HepG2 (cell line): ENCODE results near the gene ADSS1. TPM values are rescaled to one million over a fixed set of nuclear protein-coding genes. Genes with fewer than 3 reads are reported as not detected.

ENCODE experiments used
- BCL6 ChIP-seq: IDR thresholded peaks from 2 replicates; pipeline ENCODE4 v1.6.1; 2016; ENCODE audit warnings: missing genetic modification reagents, missing compliant biosample characterization
- ERF ChIP-seq: IDR thresholded peaks from 2 replicates; pipeline ENCODE4 v1.6.1; 2018; ENCODE audit warnings: missing biosample characterization, missing genetic modification reagents
- FOXC1 ChIP-seq: sonication (generic); formaldehyde crosslinking; IDR thresholded peaks from 2 replicates; pipeline ENCODE4 v1.8.0; 2022; ENCODE audit warnings: mild to moderate bottlenecking, missing genetic modification reagents, borderline replicate concordance
- HOXA3 ChIP-seq: sonication (generic); formaldehyde crosslinking; IDR thresholded peaks from 2 replicates; pipeline ENCODE4 v1.5.0; 2020; ENCODE audit warnings: missing genetic modification reagents
- HOXA7 ChIP-seq: sonication (generic); formaldehyde crosslinking; IDR thresholded peaks from 2 replicates; pipeline ENCODE4 v1.8.1; 2022; ENCODE audit warnings: mild to moderate bottlenecking, missing genetic modification reagents, moderate library complexity
- MXI1 ChIP-seq: IDR thresholded peaks from 3 replicates; pipeline ENCODE4 v1.6.1; 2012; ENCODE audit warnings: low read depth, low read length, inconsistent platforms, borderline replicate concordance
- NR1H2 ChIP-seq: sonication (generic); formaldehyde crosslinking; IDR thresholded peaks from 2 replicates; pipeline ENCODE4 v1.8.1; 2022; ENCODE audit warnings: low read depth, missing genetic modification reagents, borderline replicate concordance
- RXRB ChIP-seq: IDR thresholded peaks from 2 replicates; pipeline ENCODE4 v1.6.1; 2016; ENCODE audit warnings: borderline replicate concordance, missing genetic modification reagents, missing compliant biosample characterization
- SAP130 ChIP-seq: IDR thresholded peaks from 2 replicates; pipeline ENCODE4 v1.6.1; 2016; ENCODE audit warnings: low read depth
- SOX6 ChIP-seq, 2 experiments: fragments of 450-650 bp in 1 of 2; sonication (generic) in 1 of 2; formaldehyde crosslinking in 1 of 2; IDR thresholded peaks; 2 replicates each; pipeline versions ENCODE4 v1.4.0 to v1.6.1; 2017 to 2020; ENCODE audit warnings: antibody characterized with exemption in 1 of 2, mild to moderate bottlenecking in 1 of 2, missing genetic modification reagents in 1 of 2
- ZBTB10 ChIP-seq: sonication (generic); formaldehyde crosslinking; IDR thresholded peaks from 2 replicates; pipeline ENCODE4 v1.4.0; 2020; ENCODE audit warnings: missing genetic modification reagents, borderline replicate concordance
- ZBTB21 ChIP-seq: sonication (generic); formaldehyde crosslinking; IDR thresholded peaks from 2 replicates; pipeline ENCODE4 v1.4.0; 2020; ENCODE audit warnings: missing genetic modification reagents
- ZBTB43 ChIP-seq: sonication (generic); formaldehyde crosslinking; conservative IDR thresholded peaks from 2 replicates; pipeline ENCODE4 v1.4.0; 2020; ENCODE audit warnings: missing genetic modification reagents
- ZMAT5 ChIP-seq: sonication (generic); formaldehyde crosslinking; IDR thresholded peaks from 2 replicates; pipeline ENCODE4 v1.5.0; 2020; ENCODE audit warnings: mild to moderate bottlenecking, low read depth, missing genetic modification reagents, borderline replicate concordance
- ZNF280D ChIP-seq: sonication (generic); formaldehyde crosslinking; IDR thresholded peaks from 2 replicates; pipeline ENCODE4 v1.5.1; 2020; ENCODE audit warnings: mild to moderate bottlenecking, missing genetic modification reagents
- ZNF3 ChIP-seq: IDR thresholded peaks from 2 replicates; pipeline ENCODE4 v1.7.0; 2017; ENCODE audit warnings: inconsistent platforms
- ZSCAN12 ChIP-seq: sonication (generic); formaldehyde crosslinking; IDR thresholded peaks from 2 replicates; pipeline ENCODE4 v1.9.0; 2021; ENCODE audit warnings: mild to moderate bottlenecking, missing genetic modification reagents
- polyA plus RNA-seq, 8 experiments: library from polyadenylated mRNA; depleted of rRNA in 3 of 8; stranded (reverse) in 7 of 8; unstranded in 1 of 8; fragments of >200 nt; fragmentation: Illumina TruSeq in 4 of 8; extraction: Trizol in 4 of 8; gene quantifications; 2 replicates each; pipeline versions ENCODE4 v1.2.1 to v1.2.3, GENCODE V29; 2011 to 2016; ENCODE audit warnings: low read depth in 4 of 8, missing spikeins in 1 of 8, mixed read lengths in 1 of 8; ENCODE audit not compliant: insufficient read depth in 1 of 8
- total RNA-seq, 5 experiments: library from RNA; depleted of rRNA; stranded (reverse); fragments of >200 nt; fragmentation: Illumina TruSeq; extraction: Trizol; gene quantifications; 2 replicates each; pipeline ENCODE4 v1.2.3, GENCODE V29; 2016; ENCODE audit warnings: low read depth in 1 of 5
- TF ChIP-seq, protein P1 (sequence below): sonication (generic); IDR thresholded peaks from 2 replicates; pipeline ENCODE4 v1.6.1; 2016; ENCODE audit warnings: low read depth, borderline replicate concordance
- TF ChIP-seq, protein P2 (sequence below): sonication (generic); formaldehyde crosslinking; IDR thresholded peaks from 2 replicates; pipeline ENCODE4 v1.5.1; 2020; ENCODE audit warnings: missing genetic modification reagents, mild to moderate bottlenecking, borderline replicate concordance

ADSS1 gene
- total and polyA plus RNA-seq, 2 of the 13 experiments (the other 11 are each of a cell fraction or from before 2014, with no cell fraction given), result 1.0 to 36.7 TPM

DNA sequence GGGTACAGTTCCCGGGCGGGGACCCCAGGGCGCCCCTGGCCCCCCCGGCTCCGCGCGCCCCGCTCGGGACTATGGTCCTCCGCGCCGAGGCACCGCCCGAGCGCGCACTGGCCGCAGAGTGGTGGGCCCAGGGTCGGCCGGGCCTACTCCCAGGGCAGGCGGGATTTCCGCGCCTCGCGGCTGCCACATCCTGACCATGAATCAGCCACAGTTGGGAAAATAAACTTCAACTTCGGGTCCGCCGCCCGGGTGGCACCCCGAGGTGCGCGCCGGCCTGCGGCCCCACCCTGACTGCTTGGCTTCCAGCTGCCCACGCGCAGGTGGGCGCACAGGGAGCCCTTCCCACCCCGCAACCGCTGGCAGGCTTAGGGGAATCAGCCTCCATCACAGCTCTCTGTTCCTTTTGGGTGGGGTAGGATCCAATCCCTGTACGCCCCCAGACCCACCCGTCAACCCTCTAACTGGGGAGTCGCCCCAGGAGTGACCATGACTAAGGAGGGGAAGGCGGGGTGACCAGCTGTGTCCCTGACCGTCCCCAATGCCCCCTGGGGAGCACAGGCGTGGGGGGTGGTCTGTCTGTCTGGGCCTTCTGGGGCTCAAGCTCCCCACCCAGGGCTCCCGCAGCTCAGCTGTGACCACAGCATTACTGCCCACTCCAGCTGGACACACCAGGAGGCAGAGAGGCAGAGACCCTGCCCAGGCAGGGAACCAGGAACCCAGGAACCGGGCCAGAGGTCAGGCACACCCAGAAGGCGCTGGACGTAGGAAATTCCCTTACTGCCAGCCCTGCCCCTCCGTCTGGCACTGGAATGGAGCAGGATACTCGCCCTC lies 33.9 kb upstream of the ADSS1 start (continued):
- TF ChIP-seq FOXC1 (CRISPR knock-in tag) (no peak), HOXA7 (CRISPR knock-in tag) (no peak), MXI1 (0 out of 3 replicates have a peak, but pooled peaks have one; percentile 3), ZBTB10 (CRISPR knock-in tag) (no peak), ZBTB43 (CRISPR knock-in tag) (no peak), ZBTB21 (CRISPR knock-in tag) (no peak), BCL6 (CRISPR knock-in tag) (no peak), NR1H2 (CRISPR knock-in tag) (no peak), ERF (CRISPR knock-in tag) (no peak), ZNF3 (CRISPR knock-in tag) (no peak), HOXA3 (CRISPR knock-in tag) (0 out of 2 replicates have a peak, but pooled peaks have one; percentile 5), ZMAT5 (CRISPR knock-in tag) (no peak), SAP130 (CRISPR knock-in tag) (no peak), ZNF280D (no peak), ZSCAN12 (CRISPR knock-in tag) (0 out of 2 replicates have a peak, but pooled peaks have one; percentile 29), RXRB (CRISPR knock-in tag) (0 out of 2 replicates have a peak, but pooled peaks have one; percentile 35), SOX6 (IDR thresholded peaks at IDR 0.05) (no peak), SOX6 (CRISPR knock-in tag; IDR thresholded peaks at IDR 0.05) (no peak)
- TF ChIP-seq, protein P1, sequence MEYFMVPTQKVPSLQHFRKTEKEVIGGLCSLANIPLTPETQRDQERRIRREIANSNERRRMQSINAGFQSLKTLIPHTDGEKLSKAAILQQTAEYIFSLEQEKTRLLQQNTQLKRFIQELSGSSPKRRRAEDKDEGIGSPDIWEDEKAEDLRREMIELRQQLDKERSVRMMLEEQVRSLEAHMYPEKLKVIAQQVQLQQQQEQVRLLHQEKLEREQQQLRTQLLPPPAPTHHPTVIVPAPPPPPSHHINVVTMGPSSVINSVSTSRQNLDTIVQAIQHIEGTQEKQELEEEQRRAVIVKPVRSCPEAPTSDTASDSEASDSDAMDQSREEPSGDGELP, result peak; percentile 34; the same call in 1 of the 2 replicates
- TF ChIP-seq, protein P2, sequence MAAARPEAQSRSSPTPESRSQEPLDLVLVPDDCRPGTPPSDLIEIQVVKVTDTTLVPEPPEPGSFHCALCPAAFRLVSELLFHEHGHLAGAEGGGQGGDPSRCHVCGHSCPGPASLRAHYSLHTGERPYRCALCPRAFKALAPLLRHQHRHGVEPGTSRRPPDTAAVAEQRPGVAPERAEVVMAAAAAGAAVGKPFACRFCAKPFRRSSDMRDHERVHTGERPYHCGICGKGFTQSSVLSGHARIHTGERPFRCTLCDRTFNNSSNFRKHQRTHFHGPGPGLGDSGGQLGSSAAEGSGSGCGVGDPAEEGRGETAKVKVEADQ (CRISPR knock-in tag), result 0 out of 2 replicates have a peak, but pooled peaks have one; percentile 9
